Heart left ventricle (tissue), 13 donors: ENCODE data around the gene RHCG.

Experiments used
- CTCF ChIP-seq, 12 donors: fragments of 200-600 bp; sonication (generic) in 4 of 12; IDR thresholded peaks; one replicate each; pipeline versions ENCODE4 v1.5.0 to v1.8.0; 2018 to 2022; ENCODE audit warnings: antibody characterized with exemption in 12 of 12, mild to moderate bottlenecking in 5 of 12
- POLR2A ChIP-seq, 2 donors: fragments of 450-650 bp; IDR thresholded peaks; one replicate each; pipeline ENCODE4 v1.6.1; 2017; ENCODE audit warnings: antibody characterized with exemption in 2 of 2, mild to moderate bottlenecking in 2 of 2, moderate library complexity in 2 of 2
- donor health status: ischemic (EF 13 %, LVEDD 7.1; RV severe dilation, severe dysfunction).
- donor health status: DM: no; HTN: yes; CAD: no.
- donor health status: DM: no; HTN: no; CAD: no.
- donor health status: ischemic (EF 25% LVEDD 6.9; RV normal size, moderate dysfunction).
- donor health status: ischemic (EF 25% LVEDD 5.7; RV mildly dilated, moderate dysfunction).
- donor health status: ischemic (EF 35%, LVEDD 5.7; RV mildly dilated, moderate dysfunction).
- donor health status: nonischemic (EF 11% LVEDD 7.7; RV severe dilation, severe dysfunction).
- donor health status: DM: yes; HTN: yes; CAD: no.
- donor health status: PGD.
- donor health status: ischemic (EF 29% LVEDD 5.4; RV normal size, mild dysfunction).
- donor health status: nonischemic (EF 23%, LVEDD 6.1; RV moderate dilation, normal function).

DNA sequence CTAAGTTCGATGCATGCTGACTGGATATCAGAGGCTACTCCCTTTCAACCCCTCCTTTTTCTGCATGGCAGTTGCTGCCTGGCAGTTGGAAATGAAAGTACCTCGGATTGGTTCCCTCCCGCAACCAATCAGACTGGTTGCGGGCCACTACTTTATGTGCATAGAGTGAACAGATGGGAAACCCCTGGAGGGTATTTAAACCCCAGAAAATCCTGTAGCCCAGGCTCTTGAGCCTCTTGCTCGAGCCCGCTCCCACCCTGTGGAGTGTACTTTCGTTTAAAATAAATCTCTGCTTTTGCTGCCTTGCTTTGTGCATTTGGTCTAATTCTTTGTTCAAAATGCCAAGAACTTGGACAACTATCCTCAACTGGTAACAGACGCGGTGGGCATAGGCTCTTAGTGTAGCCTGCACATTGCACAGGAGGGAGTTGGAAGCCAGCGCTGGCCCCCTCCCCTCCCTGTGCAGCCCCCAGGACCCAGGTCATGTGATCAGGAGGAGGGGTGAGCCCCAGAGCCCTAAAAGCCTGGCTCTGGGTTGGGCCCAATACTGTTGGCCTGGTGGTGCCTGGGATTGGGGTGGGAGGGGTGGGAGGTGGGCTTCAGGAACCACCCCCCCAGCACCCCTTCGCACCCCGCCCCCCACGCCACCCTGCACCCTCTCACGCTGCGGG, 26.8 kb downstream of the RHCG start:
- TF ChIP-seq CTCF (IDR thresholded peaks at IDR 0.05) (no peak), POLR2A (IDR thresholded peaks at IDR 0.05) (no peak)
